C4-2B (cell line): ENCODE measurements around the gene PEMT.

Experiments
- CTCF ChIP-seq: fragments of 450-650 bp; conservative IDR thresholded peaks from 2 replicates; pipeline ENCODE4 v1.5.1; 2017; ENCODE audit warnings: mild to moderate bottlenecking
- ZFX ChIP-seq: fragments of 450-650 bp; IDR thresholded peaks from 2 replicates; pipeline ENCODE4 v1.6.1; 2017

- no peak for TF ChIP-seq CTCF
- no peak for TF ChIP-seq ZFX
These were observed 3.7 kb downstream of the PEMT start for GRCh38 chr17:17587614-17588337.
